Measurements from ENCODE around the gene RGPD5.
"Not testable (repeated sequence)": the region's sequence is repeated elsewhere in the genome, so short reads cannot be mapped to it uniquely, and the experiment has no call there.

GRCh38 chr2:109791530-109792279 lies 2.4 kb upstream of the RGPD5 start:
- not testable (repeated sequence) for TF ChIP-seq CTCF (conservative IDR thresholded peaks at IDR 0.05; ENCODE audit: low read length); EZH2phosphoT487 (IDR thresholded peaks at IDR 0.05; ENCODE audit: borderline replicate concordance)

Measured in Loucy (cell line).